Measurements from ENCODE around the gene SGO2.

The SGO2 gene

DNA sequence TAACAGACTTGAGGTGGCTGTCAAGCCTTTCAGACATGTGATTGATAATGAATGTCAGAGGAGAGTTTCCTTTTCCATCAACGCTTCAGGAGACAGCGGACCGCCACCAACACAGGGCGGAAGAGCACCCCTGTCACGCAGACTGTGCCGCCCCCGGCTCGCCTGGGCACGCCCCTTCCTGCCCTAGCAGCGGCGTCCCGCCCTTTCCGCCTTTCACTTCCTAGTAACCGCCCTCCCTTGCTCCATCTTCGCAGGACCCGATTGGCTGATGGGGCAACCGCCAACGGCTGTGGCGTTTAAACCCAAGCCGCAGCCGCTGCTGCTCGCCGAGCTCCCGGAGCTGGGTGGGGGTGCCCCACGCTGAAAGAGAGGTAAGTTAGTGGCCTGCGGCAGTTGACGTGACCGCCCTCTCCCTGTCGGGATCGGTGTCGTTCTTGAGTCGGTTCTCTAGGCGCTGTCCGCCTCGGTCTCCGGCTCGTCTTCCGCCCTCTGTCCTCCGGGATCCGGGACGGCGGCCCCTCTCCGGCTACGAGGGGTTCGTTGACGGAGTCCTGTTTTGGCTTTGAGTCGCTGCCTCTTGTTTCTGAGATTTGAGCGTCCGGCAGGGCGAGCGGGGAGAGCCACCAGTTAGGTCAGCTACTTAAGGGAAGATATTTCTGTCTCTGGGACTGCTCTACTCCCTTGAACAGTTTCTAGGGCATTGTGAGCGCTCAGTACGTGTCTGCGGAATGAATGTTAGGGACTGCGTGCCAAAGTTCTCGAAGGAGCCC lies at the start of gene SGO2:
TSS of gene SGO2 (plus strand) at position 326 of the 770 bp plus-strand sequence. CDS start 6,769 bp downstream, outside the sequence.
- DNase-seq, result peak; percentile 70

GRCh38 chr2:200476836-200477235 lies 49.2 kb upstream of the SGO2 start:
- no peak for DNase-seq

DNA sequence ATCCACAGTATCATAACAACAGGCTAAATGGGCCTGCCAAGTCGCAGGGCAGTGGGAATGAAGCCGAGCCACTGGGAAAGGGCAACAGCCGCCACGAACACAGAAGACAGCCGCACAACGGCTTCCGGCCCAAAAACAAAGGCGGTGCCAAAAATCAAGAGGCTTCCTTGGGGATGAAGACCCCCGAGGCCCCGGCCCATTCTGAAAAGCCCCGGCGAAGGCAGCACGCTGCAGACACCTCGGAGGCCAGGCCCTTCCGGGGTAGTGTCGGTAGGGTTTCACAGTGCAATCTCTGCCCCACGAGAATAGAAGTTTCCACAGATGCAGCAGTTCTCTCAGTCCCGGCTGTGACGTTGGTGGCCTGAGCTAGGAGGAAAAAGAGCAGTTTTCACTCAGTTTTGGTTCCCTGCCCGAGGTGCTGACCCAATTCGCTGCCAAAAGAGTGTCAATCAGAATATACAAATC lies 48.3 kb upstream of the SGO2 start:
- DNase-seq, result no peak

- DNase-seq, result no peak
These were observed 46.2 kb upstream of the SGO2 start for GRCh38 chr2:200479692-200480265.

DNA sequence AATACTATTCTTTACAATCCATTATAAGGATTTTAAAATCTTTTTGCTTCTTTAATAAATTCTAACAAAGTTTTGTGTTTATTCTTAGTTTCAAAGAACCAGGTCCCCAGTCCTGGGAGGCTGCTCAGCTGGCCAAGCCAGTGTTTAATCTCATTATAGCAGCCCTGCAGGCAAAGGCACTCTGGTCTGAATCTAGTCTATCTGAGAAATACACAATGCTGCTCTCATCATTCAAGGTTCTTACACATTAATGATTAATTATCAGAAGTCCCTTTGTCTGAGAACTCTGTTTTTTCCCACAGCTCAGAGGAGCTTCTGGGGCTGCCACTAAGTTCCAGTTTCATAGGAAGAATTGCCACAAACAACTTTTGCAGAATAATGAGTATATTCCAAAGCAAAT lies 43.8 kb upstream of the SGO2 start:
- DNase-seq, result no peak

DNA sequence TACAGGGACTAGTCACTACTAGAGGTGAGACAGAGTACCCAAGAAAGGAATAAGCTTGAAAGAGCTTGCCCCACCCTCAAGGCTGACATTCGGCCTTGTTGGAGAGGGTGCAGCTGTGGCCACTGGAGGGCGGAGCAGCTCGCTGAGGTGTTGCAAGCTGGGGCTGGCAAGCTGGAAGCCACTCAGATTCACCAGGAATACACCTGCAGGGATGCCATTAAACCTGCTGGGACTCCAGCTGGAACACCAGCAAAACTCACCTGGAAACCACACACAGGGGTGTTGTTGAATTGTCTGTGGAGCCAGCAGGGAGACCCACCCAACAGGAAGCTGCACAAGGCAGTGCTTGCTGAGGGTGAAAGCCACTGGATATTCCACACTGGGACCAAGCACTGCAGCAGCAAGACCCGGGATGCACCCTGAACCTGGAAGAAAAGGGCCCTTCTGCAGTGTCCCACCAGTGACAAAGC lies 42.2 kb upstream of the SGO2 start:
- DNase-seq, result no peak

DNA sequence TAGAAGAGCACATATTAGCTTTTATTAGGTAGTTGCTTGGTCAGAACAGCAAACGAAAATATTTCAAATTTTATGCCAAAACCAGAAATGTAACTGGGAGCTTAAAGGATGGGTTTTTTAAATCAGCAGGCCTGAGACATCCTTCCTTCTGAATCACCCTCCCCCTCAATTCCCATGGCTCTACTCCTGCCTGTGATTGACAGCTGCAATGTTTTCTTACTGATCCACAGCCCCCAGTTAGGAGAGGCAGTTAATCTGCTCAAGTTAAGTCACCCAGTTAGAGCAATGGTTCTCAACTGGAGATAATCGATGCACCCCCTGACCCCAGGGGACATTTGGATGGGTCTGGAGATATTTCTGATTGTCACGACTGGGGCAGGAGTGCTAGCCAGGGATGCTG lies 41.1 kb upstream of the SGO2 start:
- no peak for DNase-seq

DNA sequence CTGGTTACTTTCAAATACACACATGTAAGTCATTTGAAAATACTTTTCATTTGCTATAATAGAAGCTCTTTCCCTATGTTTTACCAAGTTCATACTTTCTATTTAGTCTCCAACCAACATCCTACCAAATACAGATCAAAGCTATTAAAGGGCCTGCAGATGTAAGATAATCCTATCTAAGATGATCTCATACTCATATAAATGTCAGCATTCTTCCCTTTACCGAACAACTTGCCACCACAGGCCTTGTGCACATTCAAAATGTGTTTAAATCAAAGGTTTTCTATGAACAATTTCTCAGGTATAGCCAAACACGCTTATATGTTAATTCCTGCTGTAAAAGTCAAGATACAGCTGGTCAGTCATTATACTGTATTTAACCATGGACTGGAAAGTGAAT lies 39.5 kb upstream of the SGO2 start:
- no peak for DNase-seq

DNA sequence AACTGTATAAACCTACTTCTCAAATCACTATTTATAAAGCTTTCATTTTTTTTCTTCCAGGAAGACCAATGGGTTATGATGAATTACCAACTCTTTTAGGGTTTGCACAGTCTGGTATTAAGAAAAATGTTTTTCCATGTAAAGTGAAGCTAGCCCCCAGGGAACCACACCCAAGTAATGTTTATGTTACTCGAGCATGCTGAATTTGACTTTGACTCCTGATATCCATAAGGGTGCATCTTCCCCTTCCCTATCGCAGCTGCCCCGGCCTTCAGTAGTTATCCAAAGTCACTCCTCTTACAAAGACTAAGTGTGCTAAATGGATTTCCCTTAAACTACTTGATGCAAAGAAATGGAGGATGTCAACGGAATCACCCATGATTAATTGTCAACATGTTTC lies 37.8 kb upstream of the SGO2 start:
- no peak for DNase-seq

DNA sequence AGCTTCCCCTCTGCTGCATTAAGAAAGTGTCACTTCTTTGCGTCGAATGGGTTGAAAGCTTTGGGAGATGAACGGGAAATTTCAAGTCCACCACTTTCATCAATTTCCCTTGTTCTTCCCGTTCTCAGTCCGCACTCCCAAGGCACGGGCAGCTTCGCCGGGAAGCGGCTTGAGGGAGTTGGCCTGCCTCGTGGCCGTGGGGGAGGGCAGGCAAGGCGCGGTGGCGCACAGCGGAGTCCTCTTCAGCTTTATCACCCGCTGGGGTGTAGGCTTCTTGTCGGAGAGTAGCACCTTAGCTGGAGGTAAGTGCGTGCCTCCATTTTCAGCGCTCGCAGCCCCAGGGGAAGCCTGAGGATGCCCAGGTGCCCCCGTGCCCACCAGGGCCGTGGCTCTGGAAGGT lies 36.0 kb upstream of the SGO2 start:
- no peak for DNase-seq

DNA sequence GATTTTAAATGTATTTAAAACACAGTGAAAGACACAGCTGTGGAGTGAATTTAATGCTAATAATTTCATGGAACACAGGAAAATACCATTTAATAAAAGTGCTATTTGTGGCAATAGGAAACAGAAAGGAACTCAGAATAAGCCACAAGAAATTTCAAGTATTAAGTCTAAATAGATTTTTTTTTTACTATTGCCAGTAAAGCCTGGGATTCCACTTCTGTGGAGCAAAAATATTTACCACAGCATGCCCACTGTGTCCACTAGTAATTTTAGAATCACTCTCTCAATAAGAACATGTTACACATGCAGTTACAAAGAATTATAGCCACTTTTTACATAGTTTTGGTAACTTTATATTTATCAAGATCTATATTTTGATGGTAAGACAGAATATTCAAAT lies 33.4 kb upstream of the SGO2 start:
- DNase-seq, result no peak

DNA sequence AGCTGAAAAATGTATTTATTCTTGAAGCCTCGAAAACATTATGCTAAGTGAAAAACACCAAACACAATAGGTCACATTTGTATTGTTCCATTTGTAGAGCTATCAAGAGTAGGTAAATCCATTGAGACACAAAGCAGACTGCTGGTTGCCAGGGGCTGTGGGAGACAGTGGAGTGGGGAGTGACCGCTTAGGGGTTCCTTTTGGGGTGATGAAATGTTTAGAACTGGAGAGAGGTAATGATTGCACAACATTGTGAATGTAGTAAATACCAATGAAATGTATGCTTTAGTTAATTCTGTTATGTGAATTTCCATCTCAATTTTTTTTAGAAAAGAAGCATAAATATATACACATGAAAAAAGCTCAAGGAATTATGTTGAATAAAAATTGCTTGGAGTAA lies 32.0 kb upstream of the SGO2 start:
- DNase-seq, result no peak

- no peak for DNase-seq
These were observed 29.3 kb upstream of the SGO2 start for GRCh38 chr2:200496696-200497095.

- no peak for DNase-seq
These were observed 27.4 kb upstream of the SGO2 start for GRCh38 chr2:200498402-200499162.

DNA sequence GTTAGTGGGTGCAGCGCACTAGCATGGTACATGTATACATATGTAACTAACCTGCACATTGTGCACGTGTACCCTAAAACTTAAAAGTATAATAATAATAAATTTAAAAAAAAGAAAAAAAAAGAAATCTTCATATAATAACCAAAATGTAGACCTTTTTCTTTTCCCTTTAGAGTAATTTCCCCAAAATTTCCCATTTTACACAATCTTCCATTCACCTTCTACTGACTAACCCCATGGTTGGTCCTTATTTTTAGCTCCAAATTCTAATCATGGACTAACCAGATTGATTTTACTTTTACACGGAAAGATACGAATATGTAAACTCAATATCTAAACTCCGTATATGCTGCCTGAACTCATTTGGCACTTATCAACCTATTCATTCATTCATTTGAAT lies 23.8 kb upstream of the SGO2 start:
- no peak for DNase-seq

- DNase-seq, result no peak
These were observed 19.3 kb upstream of the SGO2 start for GRCh38 chr2:200506679-200507078.

DNA sequence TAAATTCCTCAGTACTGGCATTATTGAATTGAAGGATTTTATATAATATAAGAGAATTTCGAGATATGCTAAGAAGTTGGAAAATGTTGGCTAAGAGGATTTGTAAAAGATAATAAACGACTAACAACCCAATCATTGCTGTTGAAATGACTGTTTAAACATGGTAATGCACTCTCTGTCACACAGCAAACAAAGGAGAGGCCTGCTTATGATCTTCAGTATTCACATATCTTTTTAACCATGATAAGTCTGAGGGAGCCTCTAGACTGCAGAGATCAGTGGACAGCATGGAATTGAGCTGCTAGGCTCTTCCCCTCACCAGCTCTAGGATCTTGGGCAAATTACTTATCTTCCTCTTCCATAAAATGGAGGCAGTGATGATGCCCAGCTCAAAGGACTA lies 18.8 kb upstream of the SGO2 start:
- no peak for DNase-seq

DNA sequence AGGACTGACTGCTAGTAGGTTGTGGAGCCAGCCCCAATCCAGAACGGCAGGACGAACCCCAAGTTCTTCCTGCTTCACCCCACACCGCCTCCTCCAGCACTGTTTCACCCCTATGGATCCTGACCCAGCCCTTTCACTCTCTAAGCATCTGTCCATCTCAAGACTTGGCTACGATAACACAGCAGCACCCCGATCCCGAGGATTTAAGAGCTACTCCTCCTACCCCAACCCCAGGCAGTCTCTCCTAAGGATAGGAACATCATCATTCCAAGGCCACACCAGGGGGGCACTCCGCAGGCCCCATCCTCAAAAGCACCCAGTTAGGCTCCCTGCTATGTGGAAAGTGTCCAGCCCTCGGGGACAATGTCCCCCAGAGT lies 16.8 kb upstream of the SGO2 start:
- DNase-seq, result no peak

GRCh38 chr2:200509612-200510433 lies 16.2 kb upstream of the SGO2 start, which contains the start of gene KCTD18:
Gene KCTD18, minus strand, starts transcription at chr2:200510068. Its CDS starts 3,052 bp downstream, at chr2:200507016.
- peak; percentile 34 for DNase-seq

- no peak for DNase-seq
These were observed 10.9 kb upstream of the SGO2 start for GRCh38 chr2:200515155-200515554.

DNA sequence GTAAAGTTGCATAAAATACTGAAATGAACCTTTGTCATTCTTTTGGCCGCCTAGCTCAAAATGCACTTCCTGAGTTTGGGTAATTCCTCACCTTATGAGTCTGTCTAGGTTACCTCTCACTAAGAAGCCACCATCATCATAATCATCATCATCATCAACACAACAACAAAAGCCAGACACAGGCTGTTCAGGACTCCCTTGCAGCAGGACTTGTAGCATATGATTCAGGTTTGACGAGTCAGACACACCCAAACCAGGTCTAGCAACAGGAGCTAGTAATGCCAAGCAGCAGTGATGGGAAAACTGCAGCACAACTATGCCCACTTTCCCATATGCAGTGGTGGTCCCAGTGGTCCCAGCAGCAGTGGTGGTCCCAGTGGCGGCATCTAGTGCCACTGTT lies 2.8 kb upstream of the SGO2 start:
- DNase-seq, result no peak

DNA sequence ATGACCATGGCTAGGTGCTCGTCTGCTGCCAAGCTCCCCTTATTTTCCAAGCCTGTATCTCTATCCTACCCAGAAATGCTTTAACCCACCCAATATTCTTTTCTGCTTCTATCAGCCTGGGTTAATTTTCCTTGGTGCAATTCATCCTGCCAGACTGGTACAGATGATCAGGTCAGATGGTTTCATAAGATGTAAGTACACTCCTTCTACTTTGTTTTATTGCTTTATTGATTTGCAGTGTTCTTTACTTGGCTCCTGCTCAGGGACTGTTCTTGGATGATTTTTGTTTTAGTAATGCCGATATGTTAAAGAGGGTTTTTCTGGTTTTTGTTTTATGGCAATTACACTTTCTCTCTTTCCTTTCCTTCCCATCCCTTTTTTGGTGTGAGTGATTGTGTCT lies 2.4 kb upstream of the SGO2 start:
- DNase-seq, result no peak

- DNase-seq, result no peak
These were observed 941 bp upstream of the SGO2 start for GRCh38 chr2:200525066-200525465.

Measured in NCI-H1436 treated with DMSO at 0.1 percent for 48 hours (cell line).